Kidney glomerular epithelial cell (primary cell): Measurements from ENCODE around the gene LIMA1.
"Not testable (repeated sequence)": the region's sequence is repeated elsewhere in the genome, so short reads cannot be mapped to it uniquely, and the experiment has no call there.

Experiments used
- DNase-seq: peaks from one replicate; lab custom pipeline; 2025; lab: John Stamatoyannopoulos, UW

Gene LIMA1

GRCh38 chr12:50185970-50186663, 97.2 kb downstream of the LIMA1 start:
- no peak for DNase-seq

DNA sequence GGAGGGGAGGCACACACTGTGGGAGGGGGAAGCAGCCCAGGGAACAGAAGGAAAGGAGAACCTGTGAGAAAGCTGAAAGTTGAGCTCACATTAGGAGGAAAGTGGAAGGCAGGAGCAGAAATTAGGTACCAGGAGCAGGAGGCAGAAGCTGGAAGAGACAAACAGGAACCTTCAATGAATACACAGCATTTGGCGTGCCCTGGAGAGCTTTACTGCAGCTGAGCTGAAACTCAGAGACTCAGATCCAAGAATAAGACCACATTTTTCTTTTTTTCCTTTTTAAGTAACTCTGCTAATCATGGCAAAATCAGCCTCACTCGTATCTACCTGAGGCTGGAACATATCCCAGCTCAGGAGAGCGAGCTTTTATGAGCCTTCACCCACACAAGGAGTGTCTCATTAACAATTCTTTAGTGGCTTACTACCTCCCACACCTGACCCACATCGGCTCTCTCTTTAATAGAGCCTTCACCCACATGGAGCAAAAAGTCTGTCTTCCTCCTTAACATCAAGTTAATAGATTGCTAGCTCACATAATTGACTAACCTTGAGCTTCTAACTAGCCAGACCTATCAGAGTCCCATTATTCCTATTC, 97.9 kb downstream of the LIMA1 start:
- DNase-seq: peak; percentile 15

DNA sequence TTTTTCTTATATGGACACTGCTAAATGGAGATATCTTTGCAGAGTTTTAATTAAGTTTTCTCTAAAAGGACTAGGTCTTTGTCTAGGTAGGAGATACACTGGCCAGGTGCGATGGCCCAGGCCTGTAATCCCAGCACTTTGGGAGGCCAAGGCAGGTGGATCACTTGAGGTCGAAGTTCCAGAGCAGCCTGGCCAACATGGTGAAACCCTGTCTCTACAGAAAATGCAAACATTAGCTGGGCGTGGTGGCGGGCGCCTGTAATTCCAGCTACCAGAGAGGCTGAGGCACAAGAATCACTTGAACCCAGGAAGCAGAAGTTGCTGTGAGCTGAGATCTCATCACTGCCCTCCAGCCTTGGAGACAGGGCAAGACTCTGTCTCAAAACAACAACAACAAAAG, 99.1 kb downstream of the LIMA1 start:
- no peak for DNase-seq

- DNase-seq: no peak
Observed at GRCh38 chr12:50182461-50182860, 100.9 kb downstream of the LIMA1 start.

- DNase-seq: no peak
Observed at GRCh38 chr12:50181691-50182090, 101.6 kb downstream of the LIMA1 start.

GRCh38 chr12:50175716-50176026, 107.6 kb downstream of the LIMA1 start:
- DNase-seq: no peak

DNA sequence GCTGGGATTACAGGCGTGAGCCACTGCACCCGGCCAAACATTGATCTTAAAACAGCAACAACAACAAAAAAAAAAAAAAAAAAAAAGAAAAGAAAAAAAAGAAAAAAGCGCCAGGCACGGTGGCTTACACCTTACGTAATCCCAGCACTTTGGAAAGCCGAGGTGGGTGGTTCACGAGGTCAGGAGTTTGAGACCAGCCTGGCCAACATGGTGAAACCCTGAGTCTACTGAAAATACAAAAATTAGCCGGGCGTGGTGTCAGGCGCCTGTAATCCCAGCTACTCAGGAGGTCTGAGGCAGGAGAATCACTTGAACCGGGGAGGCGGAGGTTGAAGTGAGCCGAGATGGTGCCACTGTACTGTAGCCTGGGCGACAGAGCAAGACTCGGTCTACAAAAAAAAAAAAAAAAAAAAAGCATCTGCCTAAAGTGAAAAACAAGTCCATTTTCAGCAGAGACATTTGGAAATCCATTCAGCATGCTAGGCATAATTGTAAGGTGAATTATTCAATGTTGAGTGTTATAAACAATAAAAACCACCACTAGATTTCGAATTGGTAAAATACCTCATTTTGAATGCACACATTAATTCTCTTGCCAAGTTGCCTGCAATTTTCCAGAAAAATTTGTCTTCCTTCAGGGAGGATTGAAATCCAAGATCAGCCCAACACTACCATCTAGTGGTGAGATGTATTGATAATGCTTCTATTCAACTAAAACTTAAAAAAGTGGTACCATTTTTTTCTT, 108.2 kb downstream of the LIMA1 start:
- peak; percentile 47 for DNase-seq

GRCh38 chr12:50167049-50167828, 116.1 kb downstream of the LIMA1 start, which contains the start of gene CERS5:
CERS5 (minus strand) TSS chr12:50167369; CDS start chr12:50167297, 72 bp downstream.
- peak; percentile 97 for DNase-seq

- DNase-seq: no peak
Observed at GRCh38 chr12:50166799-50167048, 116.6 kb downstream of the LIMA1 start.

- no peak for DNase-seq
Observed at GRCh38 chr12:50164963-50165362, 118.4 kb downstream of the LIMA1 start.

DNA sequence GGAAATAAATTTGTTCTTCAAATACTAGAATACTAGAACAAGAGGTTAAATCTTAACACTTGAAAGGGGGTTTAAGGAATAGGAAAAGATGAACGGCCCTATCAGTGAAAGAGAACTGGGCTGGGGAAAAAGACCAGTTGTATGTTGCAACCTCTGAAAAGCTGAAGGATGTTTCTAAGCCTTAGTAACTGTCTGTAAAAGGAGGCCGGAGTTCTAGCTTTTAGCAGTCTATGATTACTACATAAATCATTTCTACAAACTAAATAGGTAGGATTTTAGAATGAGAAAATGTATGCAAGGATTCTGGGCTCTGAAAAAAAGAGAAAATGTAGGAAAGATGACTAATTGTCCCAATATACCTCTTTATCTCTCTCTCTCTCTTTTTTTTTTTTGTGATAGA, 121.1 kb downstream of the LIMA1 start:
- no peak for DNase-seq

DNA sequence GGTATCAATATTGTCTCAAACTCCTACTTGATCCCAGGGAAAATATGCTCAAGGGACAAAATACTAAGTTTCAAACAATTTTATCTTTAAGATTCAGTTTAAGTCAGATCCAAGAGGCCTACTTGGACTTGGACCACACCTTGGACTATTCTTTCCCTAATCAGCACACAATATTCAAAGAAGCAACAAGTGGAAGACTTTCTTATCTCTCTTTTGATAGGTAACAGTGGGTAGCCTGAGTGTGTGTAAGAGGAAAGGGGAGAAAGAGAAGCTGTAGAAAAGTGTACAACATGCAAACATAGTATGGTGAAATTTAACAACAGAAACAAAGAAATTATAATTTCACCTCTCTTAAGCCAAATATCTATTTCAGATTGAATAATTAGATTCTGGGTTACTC, 122.7 kb downstream of the LIMA1 start:
- DNase-seq: no peak

DNA sequence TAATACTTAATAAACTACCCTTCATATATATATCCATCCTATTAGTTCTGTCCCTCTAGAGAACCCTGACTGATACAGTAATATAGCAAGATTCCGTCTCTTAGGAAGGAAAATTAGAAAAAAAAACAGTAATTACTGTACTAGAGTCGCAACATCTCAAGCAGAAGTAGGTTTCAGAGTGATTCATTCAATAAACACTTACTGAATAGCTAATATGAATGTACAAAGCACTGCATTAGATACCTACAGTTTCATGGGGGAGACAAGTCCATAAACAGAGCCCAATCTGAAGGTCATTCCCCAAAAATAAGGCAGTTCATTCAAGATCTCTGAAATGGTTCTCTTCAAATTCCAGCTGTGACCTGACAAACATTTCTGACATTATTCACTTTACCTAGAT, 126.1 kb downstream of the LIMA1 start:
- no peak for DNase-seq

GRCh38 chr12:50156641-50157040, 126.7 kb downstream of the LIMA1 start:
- no peak for DNase-seq

- not testable (repeated sequence) for DNase-seq
Observed at GRCh38 chr12:50154947-50155346, 128.4 kb downstream of the LIMA1 start.

- peak; percentile 49 for DNase-seq
Observed at GRCh38 chr12:50151047-50151687, 132.2 kb downstream of the LIMA1 start.

- no peak for DNase-seq
Observed at GRCh38 chr12:50149311-50149710, 134.0 kb downstream of the LIMA1 start.

- DNase-seq: not testable (repeated sequence)
Observed at GRCh38 chr12:50148011-50148410, 135.3 kb downstream of the LIMA1 start.

DNA sequence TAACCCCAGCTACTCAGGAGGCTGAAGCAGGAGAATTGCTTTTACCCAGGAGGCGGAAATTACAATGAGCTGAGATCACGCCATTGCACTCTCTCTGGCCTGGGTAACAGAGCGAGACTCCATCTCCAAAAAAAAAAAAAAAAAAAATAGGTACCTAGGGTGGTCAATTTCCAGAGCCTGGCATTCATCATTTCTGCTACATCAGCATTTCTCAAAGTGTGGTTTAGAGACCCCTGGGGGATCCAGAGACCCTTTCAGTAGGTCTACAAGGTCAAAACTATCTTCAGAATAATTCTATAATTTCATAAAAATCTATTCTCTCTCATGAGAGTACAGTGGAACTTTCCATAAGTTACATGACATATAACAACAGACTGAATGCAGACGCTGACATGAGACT, 136.0 kb downstream of the LIMA1 start:
- DNase-seq: no peak

DNA sequence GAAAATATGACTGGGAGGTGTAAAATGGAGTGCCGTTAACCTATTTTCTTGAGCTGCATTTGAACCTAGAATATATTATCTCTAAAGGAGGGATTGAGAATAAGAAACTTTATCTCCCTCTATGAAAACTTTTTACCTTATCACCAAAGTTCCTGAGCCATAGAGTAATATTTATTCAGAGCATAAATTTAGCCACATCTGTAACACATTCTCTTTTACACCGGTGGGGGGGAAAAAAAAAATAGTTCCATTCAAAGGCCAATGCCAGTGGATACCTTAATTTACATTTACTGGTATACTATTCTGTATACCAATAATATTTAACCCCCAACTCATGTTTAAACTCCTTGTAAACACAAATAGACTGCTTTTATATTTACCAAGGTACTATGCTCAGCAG, 137.9 kb downstream of the LIMA1 start:
- DNase-seq: no peak

DNA sequence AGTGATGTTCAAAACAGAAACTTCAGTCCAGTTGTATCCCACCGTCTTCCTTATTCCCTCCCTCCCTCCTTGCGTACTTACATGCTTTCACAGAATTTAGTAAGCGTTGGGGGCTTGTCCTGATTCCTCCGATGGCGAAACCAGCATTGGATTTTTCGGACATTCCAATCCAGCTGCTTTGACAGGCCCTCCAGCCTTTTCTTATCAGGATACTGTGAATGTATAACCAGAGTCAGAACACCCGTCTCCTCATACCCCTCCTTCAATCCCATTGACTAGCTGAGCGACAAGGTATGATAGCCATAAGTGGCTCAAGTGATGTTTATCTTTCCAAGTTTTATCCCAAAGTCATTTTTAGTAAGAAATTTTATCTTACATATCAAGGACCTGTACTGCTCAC, 140.3 kb downstream of the LIMA1 start:
- no peak for DNase-seq

DNA sequence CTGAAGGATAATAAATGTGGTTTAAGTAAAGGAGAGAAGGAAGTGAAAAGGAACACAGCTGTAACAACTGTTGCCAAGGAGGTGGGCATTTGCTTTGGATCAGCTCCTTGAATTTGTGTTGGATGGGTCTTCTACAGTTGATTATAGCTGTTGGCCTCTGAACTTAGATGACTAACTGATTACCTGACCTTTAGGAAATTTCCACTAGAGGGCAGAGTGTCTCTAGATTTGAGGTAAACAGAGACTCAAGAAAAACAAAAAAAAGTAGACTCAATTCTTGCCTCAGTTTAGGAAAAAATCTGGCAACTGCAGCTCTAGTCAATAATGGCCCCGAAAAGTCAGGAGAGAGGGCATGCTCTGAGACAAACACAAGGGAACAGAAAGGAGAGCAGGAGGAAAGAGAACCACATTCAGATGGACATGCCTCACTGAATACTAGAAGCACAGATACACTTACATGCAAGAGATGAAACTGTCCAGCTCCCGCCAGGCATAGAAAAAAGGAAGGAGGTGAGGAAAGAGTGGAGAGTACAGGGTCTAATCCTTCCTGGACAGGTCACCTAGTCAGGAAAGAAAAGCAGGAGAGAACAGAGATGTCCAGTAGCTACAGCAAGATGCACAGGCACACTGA, 150.7 kb downstream of the LIMA1 start:
- peak; percentile 26 for DNase-seq
